K562 (cell line): Measurements from ENCODE around the gene EDRF1.

ENCODE experiments used
- ARID3A ChIP-seq: IDR thresholded peaks from 2 replicates; pipeline ENCODE4 v1.6.1; 2012; ENCODE audit warnings: low read depth, low read length, improper control_type of control experiment, borderline replicate concordance
- CBFB ChIP-seq: sonication (generic); formaldehyde crosslinking; IDR thresholded peaks from 2 replicates; pipeline ENCODE4 v1.4.0; 2020; ENCODE audit warnings: mild to moderate bottlenecking, missing genetic modification reagents
- HOMEZ ChIP-seq: fragments of 250-450 bp; sonication (Bioruptor Pico); IDR thresholded peaks from 2 replicates; pipeline ENCODE4 v1.4.0; 2020; ENCODE audit warnings: mild to moderate bottlenecking, moderate library complexity
- MXI1 ChIP-seq: IDR thresholded peaks from 2 replicates; pipeline ENCODE4 v1.6.1; 2011; ENCODE audit warnings: low read depth, mild to moderate bottlenecking, improper control_type of control experiment, low read length
- POLR2A ChIP-seq: fragments of 450-650 bp; conservative IDR thresholded peaks from 2 replicates; pipeline ENCODE4 v1.6.1; 2016
- POLR2AphosphoS5 ChIP-seq: IDR thresholded peaks from 2 replicates; pipeline ENCODE4 v1.6.1; 2011; ENCODE audit warnings: mild to moderate bottlenecking, low read depth, low read length, moderate library complexity; ENCODE audit not compliant: control insufficient read depth, insufficient read depth
- RCOR1 ChIP-seq, 2 experiments: IDR thresholded peaks; 2 replicates each; pipeline ENCODE4 v1.6.1; 2012; ENCODE audit warnings: low read depth in 2 of 2, low read length in 2 of 2, borderline replicate concordance in 1 of 2, improper control_type of control experiment in 1 of 2
- REST ChIP-seq, 2 experiments: fragments of 450-650 bp; formaldehyde crosslinking in 1 of 2; IDR thresholded peaks; 2 replicates each; pipeline versions ENCODE4 v1.4.0 to v1.6.1; 2014 to 2020; ENCODE audit warnings: mild to moderate bottlenecking in 2 of 2, borderline replicate concordance in 1 of 2, low read depth in 1 of 2
- ZNF408 ChIP-seq: fragments of 250-450 bp; sonication (Bioruptor Pico); IDR thresholded peaks from 2 replicates; pipeline ENCODE4 v1.4.0; 2020; ENCODE audit warnings: low read depth, mild to moderate bottlenecking, moderate library complexity
- ZNF507 ChIP-seq: conservative IDR thresholded peaks from 2 replicates; pipeline ENCODE4 v1.6.1; 2017; ENCODE audit warnings: missing genetic modification characterization, missing compliant biosample characterization
- TF ChIP-seq, protein P1 (sequence below), 3 experiments: IDR thresholded peaks in 2 of 3; conservative IDR thresholded peaks in 1 of 3; 2 replicates each; pipeline ENCODE4 v1.5.1; 2011 to 2012; ENCODE audit warnings: low read length in 3 of 3, mild to moderate bottlenecking in 3 of 3, control low read depth in 2 of 3, improper control_type of control experiment in 1 of 3, inconsistent platforms in 1 of 3, low read depth in 1 of 3, mixed read lengths in 1 of 3, moderate library complexity in 1 of 3; ENCODE audit not compliant: insufficient read depth in 2 of 3
- TF ChIP-seq, protein P2 (sequence below): IDR thresholded peaks from 3 replicates; pipeline ENCODE4 v1.6.1; 2011; ENCODE audit warnings: borderline replicate concordance, mild to moderate bottlenecking, moderate library complexity; ENCODE audit not compliant: insufficient read length; ENCODE audit errors: extremely low read depth

DNA sequence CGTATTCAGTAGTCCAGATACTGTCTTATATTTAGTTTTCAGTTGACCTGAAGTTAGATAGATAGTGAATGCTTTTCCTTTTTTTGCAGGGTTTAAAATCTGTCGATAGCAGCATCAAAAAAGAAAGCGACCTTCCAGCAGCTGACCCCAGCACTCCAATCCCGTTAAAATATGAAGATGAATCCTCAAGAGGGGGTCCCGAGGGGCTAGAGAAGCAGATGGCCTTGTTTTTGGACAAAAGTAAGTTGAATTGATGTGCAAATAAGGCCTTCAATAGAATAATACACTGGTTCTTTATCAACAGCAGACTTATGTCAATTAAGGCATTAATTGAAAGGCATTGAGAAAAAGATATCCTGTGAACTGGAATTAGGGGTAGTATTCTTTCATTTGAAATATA, 18.7 kb downstream of the EDRF1 start:
- TF ChIP-seq, protein P1, sequence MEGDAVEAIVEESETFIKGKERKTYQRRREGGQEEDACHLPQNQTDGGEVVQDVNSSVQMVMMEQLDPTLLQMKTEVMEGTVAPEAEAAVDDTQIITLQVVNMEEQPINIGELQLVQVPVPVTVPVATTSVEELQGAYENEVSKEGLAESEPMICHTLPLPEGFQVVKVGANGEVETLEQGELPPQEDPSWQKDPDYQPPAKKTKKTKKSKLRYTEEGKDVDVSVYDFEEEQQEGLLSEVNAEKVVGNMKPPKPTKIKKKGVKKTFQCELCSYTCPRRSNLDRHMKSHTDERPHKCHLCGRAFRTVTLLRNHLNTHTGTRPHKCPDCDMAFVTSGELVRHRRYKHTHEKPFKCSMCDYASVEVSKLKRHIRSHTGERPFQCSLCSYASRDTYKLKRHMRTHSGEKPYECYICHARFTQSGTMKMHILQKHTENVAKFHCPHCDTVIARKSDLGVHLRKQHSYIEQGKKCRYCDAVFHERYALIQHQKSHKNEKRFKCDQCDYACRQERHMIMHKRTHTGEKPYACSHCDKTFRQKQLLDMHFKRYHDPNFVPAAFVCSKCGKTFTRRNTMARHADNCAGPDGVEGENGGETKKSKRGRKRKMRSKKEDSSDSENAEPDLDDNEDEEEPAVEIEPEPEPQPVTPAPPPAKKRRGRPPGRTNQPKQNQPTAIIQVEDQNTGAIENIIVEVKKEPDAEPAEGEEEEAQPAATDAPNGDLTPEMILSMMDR (IDR thresholded peaks at IDR 0.05 in 2 of 3, conservative IDR thresholded peaks at IDR 0.05 in 1 of 3; ENCODE audit: insufficient read depth in 2 of 3, low read depth in 1 of 3, low read length in 3 of 3) = no peak
- TF ChIP-seq ZNF408 (CRISPR knock-in tag) = no peak
- no peak for TF ChIP-seq POLR2AphosphoS5
- no peak for TF ChIP-seq REST (IDR thresholded peaks at IDR 0.05; ENCODE audit: borderline replicate concordance)
- TF ChIP-seq REST (CRISPR knock-in tag; IDR thresholded peaks at IDR 0.05; ENCODE audit: low read depth) = no peak
- no peak for TF ChIP-seq RCOR1 (IDR thresholded peaks at IDR 0.05; ENCODE audit: borderline replicate concordance in 1 of 2, low read depth in 2 of 2, low read length in 2 of 2)
- TF ChIP-seq HOMEZ (CRISPR knock-in tag) = no peak
- TF ChIP-seq ARID3A = no peak
- TF ChIP-seq POLR2A = no peak
- no peak for TF ChIP-seq ZNF507 (tag)
- TF ChIP-seq, protein P2, sequence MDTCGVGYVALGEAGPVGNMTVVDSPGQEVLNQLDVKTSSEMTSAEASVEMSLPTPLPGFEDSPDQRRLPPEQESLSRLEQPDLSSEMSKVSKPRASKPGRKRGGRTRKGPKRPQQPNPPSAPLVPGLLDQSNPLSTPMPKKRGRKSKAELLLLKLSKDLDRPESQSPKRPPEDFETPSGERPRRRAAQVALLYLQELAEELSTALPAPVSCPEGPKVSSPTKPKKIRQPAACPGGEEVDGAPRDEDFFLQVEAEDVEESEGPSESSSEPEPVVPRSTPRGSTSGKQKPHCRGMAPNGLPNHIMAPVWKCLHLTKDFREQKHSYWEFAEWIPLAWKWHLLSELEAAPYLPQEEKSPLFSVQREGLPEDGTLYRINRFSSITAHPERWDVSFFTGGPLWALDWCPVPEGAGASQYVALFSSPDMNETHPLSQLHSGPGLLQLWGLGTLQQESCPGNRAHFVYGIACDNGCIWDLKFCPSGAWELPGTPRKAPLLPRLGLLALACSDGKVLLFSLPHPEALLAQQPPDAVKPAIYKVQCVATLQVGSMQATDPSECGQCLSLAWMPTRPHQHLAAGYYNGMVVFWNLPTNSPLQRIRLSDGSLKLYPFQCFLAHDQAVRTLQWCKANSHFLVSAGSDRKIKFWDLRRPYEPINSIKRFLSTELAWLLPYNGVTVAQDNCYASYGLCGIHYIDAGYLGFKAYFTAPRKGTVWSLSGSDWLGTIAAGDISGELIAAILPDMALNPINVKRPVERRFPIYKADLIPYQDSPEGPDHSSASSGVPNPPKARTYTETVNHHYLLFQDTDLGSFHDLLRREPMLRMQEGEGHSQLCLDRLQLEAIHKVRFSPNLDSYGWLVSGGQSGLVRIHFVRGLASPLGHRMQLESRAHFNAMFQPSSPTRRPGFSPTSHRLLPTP = no peak
- TF ChIP-seq CBFB = no peak
- no peak for TF ChIP-seq MXI1
